Gastroesophageal sphincter (tissue), 3 donors: ENCODE measurements around the gene ATXN7.

ENCODE experiments used
- CTCF ChIP-seq, 4 experiments: fragments of 200-600 bp in 2 of 4; fragments of 450-650 bp in 2 of 4; sonication (generic) in 1 of 4; IDR thresholded peaks; one replicate each; pipeline ENCODE4 v1.5.1; 2017 to 2019; ENCODE audit warnings: antibody characterized with exemption in 4 of 4, mild to moderate bottlenecking in 2 of 4, moderate library complexity in 2 of 4
- EP300 ChIP-seq: sonication (generic); formaldehyde crosslinking; IDR thresholded peaks from one replicate; pipeline ENCODE4 v1.6.1; 2017; ENCODE audit warnings: antibody characterized with exemption, mild to moderate bottlenecking
- POLR2A ChIP-seq, 2 donors: fragments of 450-650 bp; IDR thresholded peaks; one replicate each; pipeline ENCODE4 v1.6.1; 2017; ENCODE audit warnings: antibody characterized with exemption in 2 of 2, mild to moderate bottlenecking in 2 of 2, moderate library complexity in 1 of 2
- POLR2AphosphoS5 ChIP-seq: sonication (generic); formaldehyde crosslinking; IDR thresholded peaks from one replicate; pipeline ENCODE4 v1.6.1; 2017; ENCODE audit warnings: antibody characterized with exemption

GRCh38 chr3:64026346-64026745 is 162.7 kb downstream of the ATXN7 start:
- TF ChIP-seq CTCF (IDR thresholded peaks at IDR 0.05), result no peak
- no peak for TF ChIP-seq POLR2AphosphoS5
- no peak for TF ChIP-seq POLR2A (IDR thresholded peaks at IDR 0.05)
- no peak for TF ChIP-seq EP300
